ENCODE measurements around the gene OPHN1. TPM values are rescaled to one million over a fixed set of nuclear protein-coding genes. Genes with fewer than 3 reads are reported as not detected.

OPHN1 gene
- polyA plus RNA-seq, 1 donor from 2014 or later, result 7.6 TPM

GRCh38 chrX:68433981-68434299 lies 645 bp upstream of the OPHN1 start:
- Histone ChIP-seq H3K9me2 (ENCODE audit: insufficient read depth, low read length) (no peaks in the 10 kb centered on the region), H3K79me2 (replicated peaks; ENCODE audit: insufficient read depth, low read length) (no peaks in the 10 kb centered on the region), H3K9ac (ENCODE audit: low read length) (peak overlapping the region; percentile 64), H2AFZ (ENCODE audit: low read depth, low read length) (peak overlapping the region; percentile 14), H4K20me1 (ENCODE audit: insufficient read depth) (no peaks in the 10 kb centered on the region), H3K36me3 (ENCODE audit: insufficient read depth, low read length) (no peaks in the 10 kb centered on the region), H3F3A (ENCODE audit: insufficient read depth, low read length, poor library complexity, severe bottlenecking) (no peaks in the 10 kb centered on the region), H3K27ac (ENCODE audit: low read length) (peak overlapping the region; percentile 62), H3K4me3 (ENCODE audit: low read length) (peak overlapping the region; percentile 79), H3K27me3 (ENCODE audit: insufficient read depth, low read depth, low read length) (no peaks in the 10 kb centered on the region), H3K4me2 (ENCODE audit: low read length) (peak overlapping the region; percentile 19), H3K9me3 (ENCODE audit: low read length) (no peaks in the 10 kb centered on the region)
- TF ChIP-seq EZH2 (IDR thresholded peaks at IDR 0.05; ENCODE audit: borderline replicate concordance, insufficient read depth, low read length, poor library complexity, severe bottlenecking) (no peak), REST (IDR thresholded peaks at IDR 0.05; ENCODE audit: borderline replicate concordance) (peak; percentile 51)

- Histone ChIP-seq H3K9me3 (ENCODE audit: low read length) (no peaks in the 10 kb centered on the region), H3K36me3 (ENCODE audit: insufficient read depth, low read length) (no peaks in the 10 kb centered on the region), H4K20me1 (ENCODE audit: insufficient read depth) (no peaks in the 10 kb centered on the region), H3K9me2 (ENCODE audit: insufficient read depth, low read length) (no peaks in the 10 kb centered on the region), H3K79me2 (replicated peaks; ENCODE audit: insufficient read depth, low read length) (no peaks in the 10 kb centered on the region), H3K9ac (ENCODE audit: low read length) (peak overlapping the region; percentile 64), H3F3A (ENCODE audit: insufficient read depth, low read length, poor library complexity, severe bottlenecking) (no peaks in the 10 kb centered on the region), H3K4me3 (ENCODE audit: low read length) (peak overlapping the region; percentile 79), H3K4me2 (ENCODE audit: low read length) (peak overlapping the region; percentile 62), H3K27ac (ENCODE audit: low read length) (peak overlapping the region; percentile 62), H2AFZ (ENCODE audit: low read depth, low read length) (peak overlapping the region; percentile 56), H3K27me3 (ENCODE audit: insufficient read depth, low read depth, low read length) (no peaks in the 10 kb centered on the region)
- no peak for TF ChIP-seq POLR2AphosphoS5 (IDR thresholded peaks at IDR 0.05)
- TF ChIP-seq TAF1 (IDR thresholded peaks at IDR 0.05; ENCODE audit: low read depth), result no peak
- no peak for TF ChIP-seq CTCF (IDR thresholded peaks at IDR 0.05; ENCODE audit: poor library complexity, severe bottlenecking)
- no peak for TF ChIP-seq REST (IDR thresholded peaks at IDR 0.05; ENCODE audit: borderline replicate concordance)
- no peak for TF ChIP-seq RAD21 (conservative IDR thresholded peaks at IDR 0.05)
- no peak for TF ChIP-seq SMC3 (conservative IDR thresholded peaks at IDR 0.05; ENCODE audit: poor library complexity)
- no peak for TF ChIP-seq EP300 (conservative IDR thresholded peaks at IDR 0.05; ENCODE audit: poor library complexity, severe bottlenecking)
Observed at GRCh38 chrX:68432648-68433047, 647 bp downstream of the OPHN1 start.
